ENCODE measurements around the gene GALNT14. TPM values are rescaled to one million over a fixed set of nuclear protein-coding genes. Genes with fewer than 3 reads are reported as not detected.

Gene GALNT14
- total RNA-seq, 1 experiment from 2014 or later: 6.0 TPM

DNA sequence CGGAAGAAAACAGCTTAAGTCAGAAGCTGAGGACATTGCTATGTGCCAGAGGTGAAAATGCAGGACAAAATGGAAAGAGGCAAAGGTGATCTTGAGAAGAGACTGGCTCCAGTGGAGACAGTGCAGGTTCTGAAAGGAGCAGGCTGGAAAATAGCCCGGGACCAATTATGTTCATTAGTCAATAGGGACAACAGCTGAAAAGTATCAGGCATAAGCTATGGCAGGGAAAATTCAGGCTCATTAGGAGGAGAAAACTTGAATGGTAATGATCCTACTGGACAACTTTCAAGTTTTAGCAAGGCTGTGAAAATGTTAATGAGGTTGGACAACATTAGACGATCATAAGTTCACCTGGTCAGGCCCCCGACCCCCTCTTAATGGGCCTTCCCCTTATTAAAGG lies 60.2 kb downstream of the GALNT14 start (continued):
- TF ChIP-seq, protein P1, sequence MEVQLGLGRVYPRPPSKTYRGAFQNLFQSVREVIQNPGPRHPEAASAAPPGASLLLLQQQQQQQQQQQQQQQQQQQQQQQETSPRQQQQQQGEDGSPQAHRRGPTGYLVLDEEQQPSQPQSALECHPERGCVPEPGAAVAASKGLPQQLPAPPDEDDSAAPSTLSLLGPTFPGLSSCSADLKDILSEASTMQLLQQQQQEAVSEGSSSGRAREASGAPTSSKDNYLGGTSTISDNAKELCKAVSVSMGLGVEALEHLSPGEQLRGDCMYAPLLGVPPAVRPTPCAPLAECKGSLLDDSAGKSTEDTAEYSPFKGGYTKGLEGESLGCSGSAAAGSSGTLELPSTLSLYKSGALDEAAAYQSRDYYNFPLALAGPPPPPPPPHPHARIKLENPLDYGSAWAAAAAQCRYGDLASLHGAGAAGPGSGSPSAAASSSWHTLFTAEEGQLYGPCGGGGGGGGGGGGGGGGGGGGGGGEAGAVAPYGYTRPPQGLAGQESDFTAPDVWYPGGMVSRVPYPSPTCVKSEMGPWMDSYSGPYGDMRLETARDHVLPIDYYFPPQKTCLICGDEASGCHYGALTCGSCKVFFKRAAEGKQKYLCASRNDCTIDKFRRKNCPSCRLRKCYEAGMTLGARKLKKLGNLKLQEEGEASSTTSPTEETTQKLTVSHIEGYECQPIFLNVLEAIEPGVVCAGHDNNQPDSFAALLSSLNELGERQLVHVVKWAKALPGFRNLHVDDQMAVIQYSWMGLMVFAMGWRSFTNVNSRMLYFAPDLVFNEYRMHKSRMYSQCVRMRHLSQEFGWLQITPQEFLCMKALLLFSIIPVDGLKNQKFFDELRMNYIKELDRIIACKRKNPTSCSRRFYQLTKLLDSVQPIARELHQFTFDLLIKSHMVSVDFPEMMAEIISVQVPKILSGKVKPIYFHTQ (CRISPR knock-in tag; IDR thresholded peaks at IDR 0.05): no peak
- TF ChIP-seq ELF4 (CRISPR knock-in tag; IDR thresholded peaks at IDR 0.05; ENCODE audit: low read depth): no peak
- no peak for TF ChIP-seq NFATC4 (CRISPR knock-in tag; IDR thresholded peaks at IDR 0.05)
- TF ChIP-seq ATF1 (CRISPR knock-in tag; IDR thresholded peaks at IDR 0.05): no peak
- no peak for TF ChIP-seq RELA (CRISPR knock-in tag; IDR thresholded peaks at IDR 0.05; ENCODE audit: borderline replicate concordance)

DNA sequence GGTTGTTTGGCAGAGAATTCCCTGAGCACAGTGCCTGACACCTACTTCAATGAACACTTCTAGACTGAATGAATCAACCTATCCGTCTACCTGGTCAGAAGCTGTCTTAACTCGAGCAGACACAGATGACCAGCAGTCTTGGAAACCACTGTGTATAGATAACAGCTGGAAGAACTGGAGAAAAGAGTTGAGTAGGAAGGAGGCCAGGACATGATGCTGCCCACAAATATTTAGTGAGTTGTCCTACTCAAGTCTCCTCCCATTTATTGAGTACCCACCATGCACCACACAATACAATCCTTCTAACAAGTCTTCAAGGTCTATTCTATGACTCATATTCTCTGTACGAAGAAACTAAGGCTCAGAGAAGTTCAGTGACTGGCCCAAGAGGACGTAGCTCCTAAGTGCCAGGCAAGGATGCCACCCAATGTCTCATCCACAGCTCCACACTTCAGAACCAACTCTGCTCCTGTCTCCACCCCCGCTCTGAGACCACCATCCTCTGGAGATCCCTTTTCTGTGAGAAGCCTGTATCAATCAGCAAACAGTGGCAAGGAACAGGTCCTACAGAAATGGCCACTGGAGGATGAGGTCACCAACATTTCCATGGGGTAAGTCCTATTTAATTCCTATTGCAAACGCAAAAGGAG lies 62.2 kb downstream of the GALNT14 start:
- ChIA-PET CTCF (interaction anchor here (0.7 to 1.2 kb wide), 3 partner anchors 128 to 257 kb away, joined by 3 read pairs; no protein-coding TSS in a partner anchor), POLR2A (no interaction called here)
- Mint-ChIP-seq H3K27ac (no peak overlapping the region), H3K36me3 (no peaks in the 10 kb centered on the region), H3K27me3 (ENCODE audit: low read depth) (no peaks in the 10 kb centered on the region), H3K4me1 (peaks cover 25% of the 10 kb centered on the region), H3K9me3 (no peaks in the 10 kb centered on the region), H3K4me3 (no peak overlapping the region)
- TF ChIP-seq, protein P2, sequence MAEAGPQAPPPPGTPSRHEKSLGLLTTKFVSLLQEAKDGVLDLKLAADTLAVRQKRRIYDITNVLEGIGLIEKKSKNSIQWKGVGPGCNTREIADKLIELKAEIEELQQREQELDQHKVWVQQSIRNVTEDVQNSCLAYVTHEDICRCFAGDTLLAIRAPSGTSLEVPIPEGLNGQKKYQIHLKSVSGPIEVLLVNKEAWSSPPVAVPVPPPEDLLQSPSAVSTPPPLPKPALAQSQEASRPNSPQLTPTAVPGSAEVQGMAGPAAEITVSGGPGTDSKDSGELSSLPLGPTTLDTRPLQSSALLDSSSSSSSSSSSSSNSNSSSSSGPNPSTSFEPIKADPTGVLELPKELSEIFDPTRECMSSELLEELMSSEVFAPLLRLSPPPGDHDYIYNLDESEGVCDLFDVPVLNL (CRISPR knock-in tag; IDR thresholded peaks at IDR 0.05; ENCODE audit: borderline replicate concordance, low read depth): no peak
- TF ChIP-seq, protein P3, sequence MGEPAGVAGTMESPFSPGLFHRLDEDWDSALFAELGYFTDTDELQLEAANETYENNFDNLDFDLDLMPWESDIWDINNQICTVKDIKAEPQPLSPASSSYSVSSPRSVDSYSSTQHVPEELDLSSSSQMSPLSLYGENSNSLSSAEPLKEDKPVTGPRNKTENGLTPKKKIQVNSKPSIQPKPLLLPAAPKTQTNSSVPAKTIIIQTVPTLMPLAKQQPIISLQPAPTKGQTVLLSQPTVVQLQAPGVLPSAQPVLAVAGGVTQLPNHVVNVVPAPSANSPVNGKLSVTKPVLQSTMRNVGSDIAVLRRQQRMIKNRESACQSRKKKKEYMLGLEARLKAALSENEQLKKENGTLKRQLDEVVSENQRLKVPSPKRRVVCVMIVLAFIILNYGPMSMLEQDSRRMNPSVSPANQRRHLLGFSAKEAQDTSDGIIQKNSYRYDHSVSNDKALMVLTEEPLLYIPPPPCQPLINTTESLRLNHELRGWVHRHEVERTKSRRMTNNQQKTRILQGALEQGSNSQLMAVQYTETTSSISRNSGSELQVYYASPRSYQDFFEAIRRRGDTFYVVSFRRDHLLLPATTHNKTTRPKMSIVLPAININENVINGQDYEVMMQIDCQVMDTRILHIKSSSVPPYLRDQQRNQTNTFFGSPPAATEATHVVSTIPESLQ (CRISPR knock-in tag; IDR thresholded peaks at IDR 0.05): no peak
- TF ChIP-seq, protein P4, sequence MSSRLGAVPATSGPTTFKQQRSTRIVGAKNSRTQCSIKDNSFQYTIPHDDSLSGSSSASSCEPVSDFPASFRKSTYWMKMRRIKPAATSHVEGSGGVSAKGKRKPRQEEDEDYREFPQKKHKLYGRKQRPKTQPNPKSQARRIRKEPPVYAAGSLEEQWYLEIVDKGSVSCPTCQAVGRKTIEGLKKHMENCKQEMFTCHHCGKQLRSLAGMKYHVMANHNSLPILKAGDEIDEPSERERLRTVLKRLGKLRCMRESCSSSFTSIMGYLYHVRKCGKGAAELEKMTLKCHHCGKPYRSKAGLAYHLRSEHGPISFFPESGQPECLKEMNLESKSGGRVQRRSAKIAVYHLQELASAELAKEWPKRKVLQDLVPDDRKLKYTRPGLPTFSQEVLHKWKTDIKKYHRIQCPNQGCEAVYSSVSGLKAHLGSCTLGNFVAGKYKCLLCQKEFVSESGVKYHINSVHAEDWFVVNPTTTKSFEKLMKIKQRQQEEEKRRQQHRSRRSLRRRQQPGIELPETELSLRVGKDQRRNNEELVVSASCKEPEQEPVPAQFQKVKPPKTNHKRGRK (CRISPR knock-in tag; IDR thresholded peaks at IDR 0.05; ENCODE audit: borderline replicate concordance): no peak
- ATAC-seq (no peak), DNase-seq (ENCODE audit: low spot score) (no peak)

DNA sequence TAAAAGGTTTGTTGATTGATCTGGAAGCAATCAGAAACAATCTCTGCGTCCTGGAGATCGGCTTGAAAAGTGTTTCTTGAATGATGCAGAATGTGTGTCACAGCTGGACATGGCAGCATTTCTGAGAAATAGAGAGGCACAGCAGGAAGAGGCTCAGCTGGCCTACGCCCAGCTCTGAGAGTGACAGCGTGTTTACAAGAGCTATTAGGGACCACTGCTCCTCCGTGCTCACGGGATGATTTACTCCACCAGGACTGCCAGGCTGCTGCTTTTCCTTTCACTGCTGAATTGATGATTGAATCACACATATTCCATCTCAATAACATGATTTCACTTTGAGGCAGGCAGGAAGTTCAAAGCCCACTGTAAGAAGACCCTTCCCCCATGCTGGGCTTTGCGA lies 62.8 kb downstream of the GALNT14 start:
- H3K36me3 Mint-ChIP-seq: no peaks in the 10 kb centered on the region
- ChIA-PET CTCF (interaction anchor here (0.7 to 1.2 kb wide), 2 partner anchors 129 to 134 kb away, joined by 3 read pairs; no protein-coding TSS in a partner anchor), POLR2A (no interaction called here)
- no peak overlapping the region for H3K27ac Mint-ChIP-seq
- ATAC-seq (peak; percentile 34), DNase-seq (ENCODE audit: low spot score) (no peak)
- peaks cover 32% of the 10 kb centered on the region for H3K4me1 Mint-ChIP-seq
- H3K27me3 Mint-ChIP-seq (ENCODE audit: low read depth): no peaks in the 10 kb centered on the region
- no peak overlapping the region for H3K4me3 Mint-ChIP-seq
- H3K9me3 Mint-ChIP-seq: no peaks in the 10 kb centered on the region
- TF ChIP-seq SMAD4 (CRISPR knock-in tag; IDR thresholded peaks at IDR 0.05): no peak
- TF ChIP-seq JAZF1 (CRISPR knock-in tag; IDR thresholded peaks at IDR 0.05): no peak
- TF ChIP-seq, protein P2 (CRISPR knock-in tag; IDR thresholded peaks at IDR 0.05; ENCODE audit: borderline replicate concordance, low read depth): no peak
- TF ChIP-seq ETV6 (CRISPR knock-in tag; IDR thresholded peaks at IDR 0.05): no peak
- TF ChIP-seq NR3C1 (CRISPR knock-in tag; conservative IDR thresholded peaks at IDR 0.05; ENCODE audit: low read depth): no peak
- no peak for TF ChIP-seq MXD4 (CRISPR knock-in tag; IDR thresholded peaks at IDR 0.05; ENCODE audit: borderline replicate concordance)
- TF ChIP-seq, protein P5, sequence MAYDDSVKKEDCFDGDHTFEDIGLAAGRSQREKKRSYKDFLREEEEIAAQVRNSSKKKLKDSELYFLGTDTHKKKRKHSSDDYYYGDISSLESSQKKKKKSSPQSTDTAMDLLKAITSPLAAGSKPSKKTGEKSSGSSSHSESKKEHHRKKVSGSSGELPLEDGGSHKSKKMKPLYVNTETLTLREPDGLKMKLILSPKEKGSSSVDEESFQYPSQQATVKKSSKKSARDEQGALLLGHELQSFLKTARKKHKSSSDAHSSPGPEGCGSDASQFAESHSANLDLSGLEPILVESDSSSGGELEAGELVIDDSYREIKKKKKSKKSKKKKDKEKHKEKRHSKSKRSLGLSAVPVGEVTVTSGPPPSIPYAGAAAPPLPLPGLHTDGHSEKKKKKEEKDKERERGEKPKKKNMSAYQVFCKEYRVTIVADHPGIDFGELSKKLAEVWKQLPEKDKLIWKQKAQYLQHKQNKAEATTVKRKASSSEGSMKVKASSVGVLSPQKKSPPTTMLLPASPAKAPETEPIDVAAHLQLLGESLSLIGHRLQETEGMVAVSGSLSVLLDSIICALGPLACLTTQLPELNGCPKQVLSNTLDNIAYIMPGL (CRISPR knock-in tag; IDR thresholded peaks at IDR 0.05): no peak
- TF ChIP-seq EMX1 (CRISPR knock-in tag; IDR thresholded peaks at IDR 0.05): no peak
- TF ChIP-seq FOXK1 (CRISPR knock-in tag; IDR thresholded peaks at IDR 0.05): no peak
- TF ChIP-seq, protein P6, sequence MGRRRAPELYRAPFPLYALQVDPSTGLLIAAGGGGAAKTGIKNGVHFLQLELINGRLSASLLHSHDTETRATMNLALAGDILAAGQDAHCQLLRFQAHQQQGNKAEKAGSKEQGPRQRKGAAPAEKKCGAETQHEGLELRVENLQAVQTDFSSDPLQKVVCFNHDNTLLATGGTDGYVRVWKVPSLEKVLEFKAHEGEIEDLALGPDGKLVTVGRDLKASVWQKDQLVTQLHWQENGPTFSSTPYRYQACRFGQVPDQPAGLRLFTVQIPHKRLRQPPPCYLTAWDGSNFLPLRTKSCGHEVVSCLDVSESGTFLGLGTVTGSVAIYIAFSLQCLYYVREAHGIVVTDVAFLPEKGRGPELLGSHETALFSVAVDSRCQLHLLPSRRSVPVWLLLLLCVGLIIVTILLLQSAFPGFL (CRISPR knock-in tag; IDR thresholded peaks at IDR 0.05; ENCODE audit: borderline replicate concordance): no peak
